Lower leg skin (tissue), 3 donors: ENCODE results near the gene CXCL5.

Experiments used
- POLR2A ChIP-seq, 2 donors: fragments of 450-650 bp; IDR thresholded peaks; one replicate each; pipeline ENCODE4 v1.6.1; 2016 to 2017; ENCODE audit warnings: antibody characterized with exemption in 2 of 2, mild to moderate bottlenecking in 1 of 2, moderate library complexity in 1 of 2
- TF ChIP-seq, protein P1 (sequence below), 3 donors: fragments of 450-650 bp; IDR thresholded peaks; one replicate each; pipeline ENCODE4 v1.5.1; 2016; ENCODE audit warnings: antibody characterized with exemption in 3 of 3, mild to moderate bottlenecking in 3 of 3, moderate library complexity in 2 of 3

DNA sequence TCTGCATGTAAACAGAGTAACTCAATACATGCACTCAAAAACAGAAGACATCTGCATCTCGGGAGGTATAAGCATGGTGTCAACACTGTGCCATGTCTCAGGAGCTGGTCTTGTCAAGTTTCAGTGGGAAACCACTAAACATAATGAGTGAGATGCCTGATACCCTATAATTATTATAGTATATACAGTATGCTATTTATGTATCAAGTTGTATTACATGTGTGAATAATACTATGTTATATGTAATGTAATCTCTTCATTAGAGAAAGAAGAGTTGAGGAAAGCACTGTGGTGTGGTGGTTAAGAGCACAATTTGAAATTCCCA, 13.0 kb downstream of the CXCL5 start:
- TF ChIP-seq POLR2A (IDR thresholded peaks at IDR 0.05) = no peak
- TF ChIP-seq, protein P1, sequence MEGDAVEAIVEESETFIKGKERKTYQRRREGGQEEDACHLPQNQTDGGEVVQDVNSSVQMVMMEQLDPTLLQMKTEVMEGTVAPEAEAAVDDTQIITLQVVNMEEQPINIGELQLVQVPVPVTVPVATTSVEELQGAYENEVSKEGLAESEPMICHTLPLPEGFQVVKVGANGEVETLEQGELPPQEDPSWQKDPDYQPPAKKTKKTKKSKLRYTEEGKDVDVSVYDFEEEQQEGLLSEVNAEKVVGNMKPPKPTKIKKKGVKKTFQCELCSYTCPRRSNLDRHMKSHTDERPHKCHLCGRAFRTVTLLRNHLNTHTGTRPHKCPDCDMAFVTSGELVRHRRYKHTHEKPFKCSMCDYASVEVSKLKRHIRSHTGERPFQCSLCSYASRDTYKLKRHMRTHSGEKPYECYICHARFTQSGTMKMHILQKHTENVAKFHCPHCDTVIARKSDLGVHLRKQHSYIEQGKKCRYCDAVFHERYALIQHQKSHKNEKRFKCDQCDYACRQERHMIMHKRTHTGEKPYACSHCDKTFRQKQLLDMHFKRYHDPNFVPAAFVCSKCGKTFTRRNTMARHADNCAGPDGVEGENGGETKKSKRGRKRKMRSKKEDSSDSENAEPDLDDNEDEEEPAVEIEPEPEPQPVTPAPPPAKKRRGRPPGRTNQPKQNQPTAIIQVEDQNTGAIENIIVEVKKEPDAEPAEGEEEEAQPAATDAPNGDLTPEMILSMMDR (IDR thresholded peaks at IDR 0.05) = no peak
